Lower leg skin (tissue), 3 donors: ENCODE measurements around the gene MICAL2.

ENCODE experiments used
- CTCF ChIP-seq, 3 donors: fragments of 450-650 bp; IDR thresholded peaks; one replicate each; pipeline ENCODE4 v1.5.1; 2016; ENCODE audit warnings: antibody characterized with exemption in 3 of 3, mild to moderate bottlenecking in 3 of 3, moderate library complexity in 2 of 3
- POLR2A ChIP-seq, 2 donors: fragments of 450-650 bp; IDR thresholded peaks; one replicate each; pipeline ENCODE4 v1.6.1; 2016 to 2017; ENCODE audit warnings: antibody characterized with exemption in 2 of 2, mild to moderate bottlenecking in 1 of 2, moderate library complexity in 1 of 2

GRCh38 chr11:12235947-12236743 is 125.8 kb downstream of the MICAL2 start:
- TF ChIP-seq CTCF (IDR thresholded peaks at IDR 0.05) (no peak), POLR2A (IDR thresholded peaks at IDR 0.05) (no peak)
